GM21717 (cell line): Measurements from ENCODE around the gene RERE.

Source experiments
- ATAC-seq: cut with Tn5 transposase; IDR thresholded peaks from one replicate; pipeline ENCODE4 v1.9.1; 2021; ENCODE audit warnings: mild to moderate bottlenecking, moderate library complexity; ENCODE audit not compliant: unreplicated experiment

Gene RERE

GRCh38 chr1:8438489-8438888 lies 379.0 kb downstream of the RERE start:
- no peak for ATAC-seq

GRCh38 chr1:8437347-8437746 lies 380.1 kb downstream of the RERE start:
- ATAC-seq: no peak

GRCh38 chr1:8435569-8436071 lies 381.8 kb downstream of the RERE start:
- ATAC-seq: no peak

GRCh38 chr1:8434101-8434500 lies 383.3 kb downstream of the RERE start:
- no peak for ATAC-seq

GRCh38 chr1:8431784-8432183 lies 385.7 kb downstream of the RERE start:
- ATAC-seq: no peak

GRCh38 chr1:8431019-8431418 lies 386.4 kb downstream of the RERE start:
- ATAC-seq: no peak

- ATAC-seq: no peak
Measured at GRCh38 chr1:8430476-8430875, 387.0 kb downstream of the RERE start.

- ATAC-seq: no peak
Measured at GRCh38 chr1:8429549-8430110, 387.8 kb downstream of the RERE start.

GRCh38 chr1:8428441-8428840 lies 389.0 kb downstream of the RERE start:
- no peak for ATAC-seq

GRCh38 chr1:8427986-8428385 lies 389.5 kb downstream of the RERE start:
- no peak for ATAC-seq

- peak; percentile 53 for ATAC-seq
Measured at GRCh38 chr1:8427493-8427892, 389.9 kb downstream of the RERE start.

GRCh38 chr1:8426996-8427395 lies 390.4 kb downstream of the RERE start:
- peak; percentile 3 for ATAC-seq

- ATAC-seq: no peak
Measured at GRCh38 chr1:8425781-8426161, 391.7 kb downstream of the RERE start.

- ATAC-seq: no peak
Measured at GRCh38 chr1:8425150-8425780, 392.2 kb downstream of the RERE start.

GRCh38 chr1:8424539-8425116 lies 392.8 kb downstream of the RERE start:
- ATAC-seq: no peak

- no peak for ATAC-seq
Measured at GRCh38 chr1:8423692-8424538, 393.5 kb downstream of the RERE start.

- no peak for ATAC-seq
Measured at GRCh38 chr1:8423269-8423691, 394.2 kb downstream of the RERE start.

- ATAC-seq: no peak
Measured at GRCh38 chr1:8422510-8423268, 394.8 kb downstream of the RERE start.

GRCh38 chr1:8421721-8422120 lies 395.7 kb downstream of the RERE start:
- ATAC-seq: no peak

GRCh38 chr1:8420318-8420717 lies 397.1 kb downstream of the RERE start:
- ATAC-seq: no peak

GRCh38 chr1:8419861-8420260 lies 397.6 kb downstream of the RERE start:
- no peak for ATAC-seq
